ENCODE data around the gene MRPL1.

Gene MRPL1

GRCh38 chr4:77852892-77853495, 9.6 kb upstream of the MRPL1 start:
- peak; percentile 85 for DNase-seq

- DNase-seq, result peak; percentile 71
Observed at GRCh38 chr4:77854431-77855111, 8.1 kb upstream of the MRPL1 start.

GRCh38 chr4:77856152-77856551, 6.5 kb upstream of the MRPL1 start:
- no peak for DNase-seq

- no peak for DNase-seq
Observed at GRCh38 chr4:77859256-77859655, 3.4 kb upstream of the MRPL1 start.

GRCh38 chr4:77861495-77861894, 1.1 kb upstream of the MRPL1 start:
- DNase-seq, result peak; percentile 52

GRCh38 chr4:77863341-77863740, 711 bp downstream of the MRPL1 start:
- peak; percentile 4 for DNase-seq

GRCh38 chr4:77865259-77865658, 2.6 kb downstream of the MRPL1 start:
- no peak for DNase-seq

- no peak for DNase-seq
Observed at GRCh38 chr4:77872723-77873445, 10.3 kb downstream of the MRPL1 start.

GRCh38 chr4:77877167-77877566, 14.5 kb downstream of the MRPL1 start:
- peak; percentile 29 for DNase-seq

GRCh38 chr4:77877771-77878565, 15.3 kb downstream of the MRPL1 start:
- no peak for DNase-seq

GRCh38 chr4:77880784-77881183, 18.2 kb downstream of the MRPL1 start:
- DNase-seq, result no peak

GRCh38 chr4:77881460-77882295, 19.0 kb downstream of the MRPL1 start:
- no peak for DNase-seq

GRCh38 chr4:77893451-77893850, 30.8 kb downstream of the MRPL1 start:
- no peak for DNase-seq

GRCh38 chr4:77899607-77900006, 37.0 kb downstream of the MRPL1 start:
- DNase-seq, result no peak

GRCh38 chr4:77903186-77903585, 40.6 kb downstream of the MRPL1 start:
- no peak for DNase-seq

- DNase-seq, result no peak
Observed at GRCh38 chr4:77905651-77906263, 43.1 kb downstream of the MRPL1 start.

GRCh38 chr4:77910676-77911075, 48.0 kb downstream of the MRPL1 start:
- no peak for DNase-seq

GRCh38 chr4:77911091-77911490, 48.5 kb downstream of the MRPL1 start:
- no peak for DNase-seq

- no peak for DNase-seq
Observed at GRCh38 chr4:77911842-77912450, 49.3 kb downstream of the MRPL1 start.

GRCh38 chr4:77913348-77913747, 50.7 kb downstream of the MRPL1 start:
- no peak for DNase-seq

GRCh38 chr4:77917075-77917474, 54.4 kb downstream of the MRPL1 start:
- DNase-seq, result no peak

All from CD4-positive, alpha-beta T cell treated with Interleukin-4 for 4 hours (primary cell).